ENCODE data around the gene PGAP2.

DNA sequence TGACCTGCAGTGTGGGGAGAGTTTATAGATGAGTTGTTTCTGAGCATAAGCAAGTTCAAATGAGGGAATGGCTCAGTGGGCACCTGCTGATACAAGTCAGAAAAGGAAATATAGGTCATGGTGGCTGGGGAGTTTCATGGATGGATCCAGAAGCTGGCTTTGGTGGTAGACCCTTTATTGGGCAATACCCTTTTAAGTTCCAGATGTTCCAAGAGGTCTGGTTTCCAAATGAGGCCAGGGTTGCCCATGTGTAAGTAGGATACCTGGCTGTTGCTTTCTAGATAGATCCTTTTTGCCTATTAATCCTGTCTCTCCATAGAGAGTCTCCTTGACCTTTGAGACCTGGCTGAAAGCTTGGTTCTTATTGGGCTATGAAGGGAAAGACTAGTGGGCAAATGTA lies 49.3 kb downstream of the PGAP2 start:
- TF ChIP-seq CTCF (IDR thresholded peaks at IDR 0.05; ENCODE audit: extremely low read depth in 1 of 2, insufficient read depth in 1 of 2, low read depth in 1 of 2, low read length in 2 of 2) (no peak), EZH2 (IDR thresholded peaks at IDR 0.05; ENCODE audit: borderline replicate concordance, low read depth, low read length, severe bottlenecking) (no peak), POLR2A (IDR thresholded peaks at IDR 0.05; ENCODE audit: low read depth, low read length) (no peak), MAX (IDR thresholded peaks at IDR 0.05; ENCODE audit: insufficient read depth, insufficient read length) (no peak)

Measured in endothelial cell of umbilical vein (primary cell).